Measurements from ENCODE around the gene MIR17HG. TPM values are rescaled to one million over a fixed set of nuclear protein-coding genes. Genes with fewer than 3 reads are reported as not detected.

Gene MIR17HG
- polyA plus RNA-seq, 1 donor from 2014 or later: 0.79 TPM

DNA sequence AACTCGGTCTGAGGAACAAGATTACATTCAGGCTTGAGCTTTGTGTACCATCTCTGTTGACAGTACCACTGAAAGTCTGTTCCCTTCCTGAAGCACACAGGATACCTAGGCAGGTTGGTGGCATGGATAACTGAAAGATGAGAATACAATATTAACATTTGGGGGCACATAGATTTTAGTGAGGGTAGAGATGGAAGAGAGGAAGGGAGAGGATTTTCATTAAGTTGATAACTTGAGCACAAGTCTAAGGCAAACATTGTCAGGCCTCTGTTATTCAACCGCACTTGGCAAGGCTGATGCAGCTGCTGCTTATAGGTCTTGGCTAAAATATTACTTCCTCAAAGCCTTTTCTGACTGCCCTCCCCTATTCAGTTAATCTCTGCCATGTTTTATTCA, 10.9 kb downstream of the MIR17HG start:
- Histone ChIP-seq H3K4me2 (ENCODE audit: low read length) (no peak overlapping the region), H3K9ac (ENCODE audit: low read length) (no peak overlapping the region), H3K79me2 (replicated peaks; ENCODE audit: insufficient read depth, low read length) (peaks cover 2% of the 10 kb centered on the region), H3K27ac (ENCODE audit: low read length) (no peak overlapping the region), H4K20me1 (ENCODE audit: insufficient read depth) (no peaks in the 10 kb centered on the region), H3K9me2 (ENCODE audit: insufficient read depth, low read length) (no peaks in the 10 kb centered on the region), H2AFZ (ENCODE audit: low read depth, low read length) (no peak overlapping the region), H3K36me3 (ENCODE audit: insufficient read depth, low read length) (no peaks in the 10 kb centered on the region), H3F3A (ENCODE audit: insufficient read depth, low read length, poor library complexity, severe bottlenecking) (no peaks in the 10 kb centered on the region), H3K9me3 (ENCODE audit: low read length) (no peaks in the 10 kb centered on the region), H3K4me3 (ENCODE audit: low read length) (no peak overlapping the region), H3K27me3 (ENCODE audit: insufficient read depth, low read depth, low read length) (no peaks in the 10 kb centered on the region)
- TF ChIP-seq EZH2 (IDR thresholded peaks at IDR 0.05; ENCODE audit: borderline replicate concordance, insufficient read depth, low read length, poor library complexity, severe bottlenecking) (no peak), MXI1 (conservative IDR thresholded peaks at IDR 0.05; ENCODE audit: poor library complexity, severe bottlenecking) (no peak), RAD21 (conservative IDR thresholded peaks at IDR 0.05) (no peak), POLR2AphosphoS5 (IDR thresholded peaks at IDR 0.05) (no peak), EP300 (conservative IDR thresholded peaks at IDR 0.05; ENCODE audit: poor library complexity, severe bottlenecking) (no peak), TAF1 (IDR thresholded peaks at IDR 0.05; ENCODE audit: low read depth) (no peak)
- TF ChIP-seq, protein P1, sequence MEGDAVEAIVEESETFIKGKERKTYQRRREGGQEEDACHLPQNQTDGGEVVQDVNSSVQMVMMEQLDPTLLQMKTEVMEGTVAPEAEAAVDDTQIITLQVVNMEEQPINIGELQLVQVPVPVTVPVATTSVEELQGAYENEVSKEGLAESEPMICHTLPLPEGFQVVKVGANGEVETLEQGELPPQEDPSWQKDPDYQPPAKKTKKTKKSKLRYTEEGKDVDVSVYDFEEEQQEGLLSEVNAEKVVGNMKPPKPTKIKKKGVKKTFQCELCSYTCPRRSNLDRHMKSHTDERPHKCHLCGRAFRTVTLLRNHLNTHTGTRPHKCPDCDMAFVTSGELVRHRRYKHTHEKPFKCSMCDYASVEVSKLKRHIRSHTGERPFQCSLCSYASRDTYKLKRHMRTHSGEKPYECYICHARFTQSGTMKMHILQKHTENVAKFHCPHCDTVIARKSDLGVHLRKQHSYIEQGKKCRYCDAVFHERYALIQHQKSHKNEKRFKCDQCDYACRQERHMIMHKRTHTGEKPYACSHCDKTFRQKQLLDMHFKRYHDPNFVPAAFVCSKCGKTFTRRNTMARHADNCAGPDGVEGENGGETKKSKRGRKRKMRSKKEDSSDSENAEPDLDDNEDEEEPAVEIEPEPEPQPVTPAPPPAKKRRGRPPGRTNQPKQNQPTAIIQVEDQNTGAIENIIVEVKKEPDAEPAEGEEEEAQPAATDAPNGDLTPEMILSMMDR (IDR thresholded peaks at IDR 0.05; ENCODE audit: poor library complexity, severe bottlenecking): no peak
- TF ChIP-seq, protein P2, sequence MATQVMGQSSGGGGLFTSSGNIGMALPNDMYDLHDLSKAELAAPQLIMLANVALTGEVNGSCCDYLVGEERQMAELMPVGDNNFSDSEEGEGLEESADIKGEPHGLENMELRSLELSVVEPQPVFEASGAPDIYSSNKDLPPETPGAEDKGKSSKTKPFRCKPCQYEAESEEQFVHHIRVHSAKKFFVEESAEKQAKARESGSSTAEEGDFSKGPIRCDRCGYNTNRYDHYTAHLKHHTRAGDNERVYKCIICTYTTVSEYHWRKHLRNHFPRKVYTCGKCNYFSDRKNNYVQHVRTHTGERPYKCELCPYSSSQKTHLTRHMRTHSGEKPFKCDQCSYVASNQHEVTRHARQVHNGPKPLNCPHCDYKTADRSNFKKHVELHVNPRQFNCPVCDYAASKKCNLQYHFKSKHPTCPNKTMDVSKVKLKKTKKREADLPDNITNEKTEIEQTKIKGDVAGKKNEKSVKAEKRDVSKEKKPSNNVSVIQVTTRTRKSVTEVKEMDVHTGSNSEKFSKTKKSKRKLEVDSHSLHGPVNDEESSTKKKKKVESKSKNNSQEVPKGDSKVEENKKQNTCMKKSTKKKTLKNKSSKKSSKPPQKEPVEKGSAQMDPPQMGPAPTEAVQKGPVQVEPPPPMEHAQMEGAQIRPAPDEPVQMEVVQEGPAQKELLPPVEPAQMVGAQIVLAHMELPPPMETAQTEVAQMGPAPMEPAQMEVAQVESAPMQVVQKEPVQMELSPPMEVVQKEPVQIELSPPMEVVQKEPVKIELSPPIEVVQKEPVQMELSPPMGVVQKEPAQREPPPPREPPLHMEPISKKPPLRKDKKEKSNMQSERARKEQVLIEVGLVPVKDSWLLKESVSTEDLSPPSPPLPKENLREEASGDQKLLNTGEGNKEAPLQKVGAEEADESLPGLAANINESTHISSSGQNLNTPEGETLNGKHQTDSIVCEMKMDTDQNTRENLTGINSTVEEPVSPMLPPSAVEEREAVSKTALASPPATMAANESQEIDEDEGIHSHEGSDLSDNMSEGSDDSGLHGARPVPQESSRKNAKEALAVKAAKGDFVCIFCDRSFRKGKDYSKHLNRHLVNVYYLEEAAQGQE (IDR thresholded peaks at IDR 0.05; ENCODE audit: borderline replicate concordance): no peak

DNA sequence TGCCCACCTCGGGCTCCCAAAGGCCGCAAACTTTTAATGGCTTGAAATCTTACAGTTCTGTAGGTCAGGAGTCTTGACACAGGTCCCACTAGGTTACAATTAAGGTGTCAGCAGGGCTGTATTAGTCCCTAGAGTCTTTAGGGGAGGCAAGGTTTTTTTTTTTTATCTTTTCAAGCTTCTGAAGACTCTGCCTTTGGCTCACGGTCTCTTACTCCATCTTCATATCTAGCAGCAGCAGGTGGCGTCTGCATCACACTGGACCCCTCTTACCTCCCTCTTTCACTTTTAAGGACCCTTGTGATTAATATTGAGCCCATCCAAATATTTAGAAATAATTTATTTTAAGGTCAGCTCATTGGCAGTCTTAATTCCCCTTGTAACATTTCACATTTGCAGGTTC, 11.6 kb downstream of the MIR17HG start:
- Histone ChIP-seq H3F3A (ENCODE audit: insufficient read depth, low read length, poor library complexity, severe bottlenecking) (no peaks in the 10 kb centered on the region), H3K9me2 (ENCODE audit: insufficient read depth, low read length) (no peaks in the 10 kb centered on the region), H3K9ac (ENCODE audit: low read length) (no peak overlapping the region), H3K79me2 (replicated peaks; ENCODE audit: insufficient read depth, low read length) (no peaks in the 10 kb centered on the region), H4K20me1 (ENCODE audit: insufficient read depth) (no peaks in the 10 kb centered on the region), H3K36me3 (ENCODE audit: insufficient read depth, low read length) (no peaks in the 10 kb centered on the region), H3K27ac (ENCODE audit: low read length) (no peak overlapping the region), H3K4me3 (ENCODE audit: low read length) (no peak overlapping the region), H2AFZ (ENCODE audit: low read depth, low read length) (no peak overlapping the region), H3K4me2 (ENCODE audit: low read length) (no peak overlapping the region), H3K27me3 (ENCODE audit: insufficient read depth, low read depth, low read length) (no peaks in the 10 kb centered on the region), H3K9me3 (ENCODE audit: low read length) (no peaks in the 10 kb centered on the region)
- no peak for TF ChIP-seq SMC3 (conservative IDR thresholded peaks at IDR 0.05; ENCODE audit: poor library complexity)
- TF ChIP-seq, protein P2 (IDR thresholded peaks at IDR 0.05; ENCODE audit: borderline replicate concordance): no peak

Measured in neural cell (in vitro differentiated cells).